ENCODE results near the gene TSFM.

The TSFM gene

GRCh38 chr12:57780284-57780897 lies 2.2 kb upstream of the TSFM start:
- no peak for TF ChIP-seq CTCF (IDR thresholded peaks at IDR 0.05)

- no peak for TF ChIP-seq CTCF (IDR thresholded peaks at IDR 0.05)
Measured at GRCh38 chr12:57781244-57781643, 1.3 kb upstream of the TSFM start.

GRCh38 chr12:57781801-57782200 lies 786 bp upstream of the TSFM start:
- no peak for TF ChIP-seq CTCF (IDR thresholded peaks at IDR 0.05)

- no peak for TF ChIP-seq CTCF (IDR thresholded peaks at IDR 0.05)
Measured at GRCh38 chr12:57782243-57782607, 362 bp upstream of the TSFM start.

GRCh38 chr12:57783466-57783801 lies 847 bp downstream of the TSFM start:
- no peak for TF ChIP-seq CTCF (IDR thresholded peaks at IDR 0.05)

- TF ChIP-seq CTCF (IDR thresholded peaks at IDR 0.05) = no peak
Measured at GRCh38 chr12:57783861-57784260, 1.3 kb downstream of the TSFM start.

GRCh38 chr12:57793920-57794319 lies 11.3 kb downstream of the TSFM start:
- TF ChIP-seq CTCF (IDR thresholded peaks at IDR 0.05) = no peak

- no peak for TF ChIP-seq CTCF (IDR thresholded peaks at IDR 0.05)
Measured at GRCh38 chr12:57795354-57795753, 12.8 kb downstream of the TSFM start.

Measured in LNCAP (cell line).